ENCODE data around the gene PDE10A.

Gene PDE10A

GRCh38 chr6:165686596-165687365 is 23.7 kb upstream of the PDE10A start:
- Histone ChIP-seq H3K36me3 (ENCODE audit: low read depth) (no peaks in the 10 kb centered on the region), H3K27ac (ENCODE audit: poor library complexity, severe bottlenecking) (no peak overlapping the region), H3K4me1 (ENCODE audit: insufficient read depth, poor library complexity, severe bottlenecking) (no peaks in the 10 kb centered on the region), H3K4me3 (ENCODE audit: severe bottlenecking) (no peak overlapping the region), H3K9me3 (ENCODE audit: severe bottlenecking) (no peaks in the 10 kb centered on the region), H3K27me3 (ENCODE audit: insufficient read depth, poor library complexity, severe bottlenecking) (no peaks in the 10 kb centered on the region)
- no peak for TF ChIP-seq CTCF (IDR thresholded peaks at IDR 0.05; ENCODE audit: poor library complexity, severe bottlenecking)
- DNase-seq (ENCODE audit: low spot score), result no peak
- no peak for ATAC-seq (ENCODE audit: low read depth)

- H3K4me1 ChIP-seq (ENCODE audit: insufficient read depth, poor library complexity, severe bottlenecking), result no peaks in the 10 kb centered on the region
- H3K4me3 ChIP-seq (ENCODE audit: severe bottlenecking), result no peak overlapping the region
- ATAC-seq (ENCODE audit: low read depth) (no peak), DNase-seq (ENCODE audit: low spot score) (no peak)
- no peaks in the 10 kb centered on the region for H3K9me3 ChIP-seq (ENCODE audit: severe bottlenecking)
- no peak overlapping the region for H3K27ac ChIP-seq (ENCODE audit: poor library complexity, severe bottlenecking)
- no peak for TF ChIP-seq CTCF (IDR thresholded peaks at IDR 0.05; ENCODE audit: poor library complexity, severe bottlenecking)
- H3K36me3 ChIP-seq (ENCODE audit: low read depth), result no peaks in the 10 kb centered on the region
- no peaks in the 10 kb centered on the region for H3K27me3 ChIP-seq (ENCODE audit: insufficient read depth, poor library complexity, severe bottlenecking)
These were observed 22.3 kb upstream of the PDE10A start for GRCh38 chr6:165685302-165685701.

GRCh38 chr6:165684333-165684732 is 21.3 kb upstream of the PDE10A start:
- H3K27ac ChIP-seq (ENCODE audit: poor library complexity, severe bottlenecking), result no peak overlapping the region
- no peaks in the 10 kb centered on the region for H3K36me3 ChIP-seq (ENCODE audit: low read depth)
- H3K4me1 ChIP-seq (ENCODE audit: insufficient read depth, poor library complexity, severe bottlenecking), result no peaks in the 10 kb centered on the region
- no peaks in the 10 kb centered on the region for H3K9me3 ChIP-seq (ENCODE audit: severe bottlenecking)
- DNase-seq (ENCODE audit: low spot score) (no peak), ATAC-seq (ENCODE audit: low read depth) (no peak)
- no peak overlapping the region for H3K4me3 ChIP-seq (ENCODE audit: severe bottlenecking)
- no peaks in the 10 kb centered on the region for H3K27me3 ChIP-seq (ENCODE audit: insufficient read depth, poor library complexity, severe bottlenecking)
- no peak for TF ChIP-seq CTCF (IDR thresholded peaks at IDR 0.05; ENCODE audit: poor library complexity, severe bottlenecking)

GRCh38 chr6:165680975-165681374 is 17.9 kb upstream of the PDE10A start:
- no peak for DNase-seq (ENCODE audit: low spot score)
- H3K4me1 ChIP-seq (ENCODE audit: insufficient read depth, poor library complexity, severe bottlenecking), result no peaks in the 10 kb centered on the region
- no peak for TF ChIP-seq CTCF (IDR thresholded peaks at IDR 0.05; ENCODE audit: poor library complexity, severe bottlenecking)
- no peak overlapping the region for H3K27ac ChIP-seq (ENCODE audit: poor library complexity, severe bottlenecking)
- no peaks in the 10 kb centered on the region for H3K36me3 ChIP-seq (ENCODE audit: low read depth)
- no peak for ATAC-seq (ENCODE audit: low read depth)
- H3K9me3 ChIP-seq (ENCODE audit: severe bottlenecking), result no peaks in the 10 kb centered on the region
- no peak overlapping the region for H3K4me3 ChIP-seq (ENCODE audit: severe bottlenecking)
- H3K27me3 ChIP-seq (ENCODE audit: insufficient read depth, poor library complexity, severe bottlenecking), result no peaks in the 10 kb centered on the region

GRCh38 chr6:165679326-165679725 is 16.3 kb upstream of the PDE10A start:
- DNase-seq (ENCODE audit: low spot score) (no peak), ATAC-seq (ENCODE audit: low read depth) (no peak)
- Histone ChIP-seq H3K9me3 (ENCODE audit: severe bottlenecking) (no peaks in the 10 kb centered on the region), H3K27me3 (ENCODE audit: insufficient read depth, poor library complexity, severe bottlenecking) (no peaks in the 10 kb centered on the region), H3K4me1 (ENCODE audit: insufficient read depth, poor library complexity, severe bottlenecking) (no peaks in the 10 kb centered on the region), H3K36me3 (ENCODE audit: low read depth) (no peaks in the 10 kb centered on the region), H3K4me3 (ENCODE audit: severe bottlenecking) (no peak overlapping the region), H3K27ac (ENCODE audit: poor library complexity, severe bottlenecking) (no peak overlapping the region)
- TF ChIP-seq CTCF (IDR thresholded peaks at IDR 0.05; ENCODE audit: poor library complexity, severe bottlenecking), result no peak
